Smooth muscle cell (in vitro differentiated cells): Measurements from ENCODE around the gene EIF3K. TPM values are rescaled to one million over a fixed set of nuclear protein-coding genes. Genes with fewer than 3 reads are reported as not detected.
A peak's percentile ranks its signal among the peaks of the same experiment; 100 is the strongest.

Source experiments
- DNase-seq: peaks from one replicate; lab custom pipeline; 2025; ENCODE audit not compliant: unreplicated experiment; lab: John Stamatoyannopoulos, UW
- H2AFZ ChIP-seq: fragments of 200-600 bp; sonication (generic); 2 replicates; pipeline ENCODE4 v1.6.0; 2016; ENCODE audit warnings: antibody characterized with exemption, low read depth, mild to moderate bottlenecking
- H3F3A ChIP-seq: fragments of 200-600 bp; sonication (generic); 2 replicates; pipeline ENCODE4 v1.6.0; 2017; ENCODE audit warnings: antibody characterized with exemption, low read depth
- H3K27ac ChIP-seq: fragments of 200-600 bp; sonication (generic); 2 replicates; pipeline ENCODE4 v1.5.1; 2016; ENCODE audit warnings: low read depth, mild to moderate bottlenecking
- H3K27me3 ChIP-seq: fragments of 200-600 bp; sonication (generic); 2 replicates; pipeline ENCODE4 v1.6.1; 2016; ENCODE audit warnings: low read depth, mild to moderate bottlenecking
- H3K36me3 ChIP-seq: fragments of 200-600 bp; sonication (generic); 2 replicates; pipeline ENCODE4 v1.5.1; 2016; ENCODE audit warnings: low read depth
- H3K4me1 ChIP-seq: fragments of 200-600 bp; sonication (generic); 2 replicates; pipeline ENCODE4 v1.5.1; 2016; ENCODE audit warnings: low read depth
- H3K4me2 ChIP-seq: fragments of 200-600 bp; sonication (generic); 2 replicates; pipeline ENCODE4 v1.6.0; 2016; ENCODE audit warnings: mild to moderate bottlenecking
- H3K4me3 ChIP-seq: fragments of 200-600 bp; sonication (generic); 2 replicates; pipeline ENCODE4 v1.5.1; 2016; ENCODE audit warnings: mild to moderate bottlenecking
- H3K79me2 ChIP-seq: fragments of 200-600 bp; sonication (generic); 2 replicates; pipeline ENCODE4 v1.6.0; 2016; ENCODE audit warnings: low read depth, mild to moderate bottlenecking
- H3K9ac ChIP-seq: fragments of 200-600 bp; sonication (generic); 2 replicates; pipeline ENCODE4 v1.6.0; 2016; ENCODE audit warnings: low read depth
- H3K9me3 ChIP-seq: fragments of 200-600 bp; sonication (generic); replicated peaks from 2 replicates; pipeline ENCODE4 v1.5.1; 2016; ENCODE audit warnings: low read depth
- H4K20me1 ChIP-seq: fragments of 200-600 bp; sonication (generic); 2 replicates; pipeline ENCODE4 v1.6.0; 2016; ENCODE audit warnings: low read depth
- CTCF ChIP-seq: fragments of 200-600 bp; sonication (generic); IDR thresholded peaks from 2 replicates; pipeline ENCODE4 v1.5.1; 2017; ENCODE audit warnings: borderline replicate concordance, mild to moderate bottlenecking, antibody characterized with exemption; ENCODE audit not compliant: insufficient read depth, poor library complexity, severe bottlenecking
- WGBS: methylation state at CpG from one replicate; pipeline ENCODE4 v1.1.7; 2016; ENCODE audit warnings: low lambda C conversion rate; 5-methylcytosine and 5-hydroxymethylcytosine counted together
- polyA plus RNA-seq: library from polyadenylated mRNA; unstranded; fragments of >200 nt; fragmentation: Nextera tagmentation; extraction: Ambion mirVana; gene quantifications from 2 replicates; pipeline ENCODE4 v1.2.1, GENCODE V29; 2016
- total RNA-seq: library from RNA; depleted of rRNA; stranded (reverse); fragments of >200 nt; gene quantifications from 2 replicates; pipeline ENCODE4 v1.2.3, GENCODE V29; 2014

EIF3K gene
- total and polyA plus RNA-seq, 2 experiments from 2014 or later = 178 to 334 TPM

- no peak for TF ChIP-seq CTCF
- no peak for DNase-seq
- Histone ChIP-seq H3K36me3 (no peaks in the 10 kb centered on the region), H2AFZ (no peak overlapping the region), H3K4me1 (peaks cover 68% of the 10 kb centered on the region), H3F3A (peaks cover 46% of the 10 kb centered on the region), H4K20me1 (peaks cover 68% of the 10 kb centered on the region), H3K27ac (peak overlapping the region; percentile 100), H3K27me3 (no peaks in the 10 kb centered on the region), H3K4me2 (peak overlapping the region; percentile 92), H3K4me3 (no peak overlapping the region), H3K79me2 (peaks cover 87% of the 10 kb centered on the region), H3K9ac (peak overlapping the region; percentile 98), H3K9me3 (no peaks in the 10 kb centered on the region)
- 3% methylated on average over 6 of the region's 6 CpGs for WGBS
Observed at GRCh38 chr19:38654628-38655055, 35.7 kb downstream of the EIF3K start.

GRCh38 chr19:38655148-38655824 lies 36.3 kb downstream of the EIF3K start:
- H3K79me2 ChIP-seq = peaks cover 87% of the 10 kb centered on the region
- H4K20me1 ChIP-seq = peaks cover 61% of the 10 kb centered on the region
- peaks cover 41% of the 10 kb centered on the region for H3F3A ChIP-seq
- H2AFZ ChIP-seq = no peak overlapping the region
- no peaks in the 10 kb centered on the region for H3K27me3 ChIP-seq
- TF ChIP-seq CTCF = no peak
- peak overlapping the region; percentile 92 for H3K4me2 ChIP-seq
- no peak for DNase-seq
- 51% methylated on average over 5 of the region's 5 CpGs for WGBS
- no peaks in the 10 kb centered on the region for H3K9me3 ChIP-seq
- no peaks in the 10 kb centered on the region for H3K36me3 ChIP-seq
- no peak overlapping the region for H3K4me3 ChIP-seq
- H3K9ac ChIP-seq = peak overlapping the region; percentile 98
- H3K27ac ChIP-seq = peak overlapping the region; percentile 100
- H3K4me1 ChIP-seq = peaks cover 62% of the 10 kb centered on the region

- Histone ChIP-seq H4K20me1 (peaks cover 51% of the 10 kb centered on the region), H3K27me3 (no peaks in the 10 kb centered on the region), H2AFZ (no peak overlapping the region), H3K36me3 (no peaks in the 10 kb centered on the region), H3K4me3 (no peak overlapping the region), H3F3A (peaks cover 46% of the 10 kb centered on the region), H3K4me2 (peak overlapping the region; percentile 92), H3K9me3 (no peaks in the 10 kb centered on the region), H3K27ac (peak overlapping the region; percentile 100), H3K79me2 (peaks cover 87% of the 10 kb centered on the region), H3K4me1 (peaks cover 55% of the 10 kb centered on the region), H3K9ac (peak overlapping the region; percentile 98)
- DNase-seq = no peak
- no peak for TF ChIP-seq CTCF
- WGBS = 79% methylated on average over 7 of the region's 7 CpGs
Observed at GRCh38 chr19:38656171-38656981, 37.4 kb downstream of the EIF3K start.
